Measurements from ENCODE around the gene PCNX1.
"Not testable (repeated sequence)": the region's sequence is repeated elsewhere in the genome, so short reads cannot be mapped to it uniquely, and the experiment has no call there.

PCNX1 gene

GRCh38 chr14:70917633-70918032 is 10.4 kb downstream of the PCNX1 start:
- DNase-seq: no peak

- peak; percentile 15 for DNase-seq
Observed at GRCh38 chr14:70919774-70920173, 12.5 kb downstream of the PCNX1 start.

- no peak for DNase-seq
Observed at GRCh38 chr14:70920608-70921007, 13.3 kb downstream of the PCNX1 start.

GRCh38 chr14:70921669-70922068 is 14.4 kb downstream of the PCNX1 start:
- no peak for DNase-seq

DNA sequence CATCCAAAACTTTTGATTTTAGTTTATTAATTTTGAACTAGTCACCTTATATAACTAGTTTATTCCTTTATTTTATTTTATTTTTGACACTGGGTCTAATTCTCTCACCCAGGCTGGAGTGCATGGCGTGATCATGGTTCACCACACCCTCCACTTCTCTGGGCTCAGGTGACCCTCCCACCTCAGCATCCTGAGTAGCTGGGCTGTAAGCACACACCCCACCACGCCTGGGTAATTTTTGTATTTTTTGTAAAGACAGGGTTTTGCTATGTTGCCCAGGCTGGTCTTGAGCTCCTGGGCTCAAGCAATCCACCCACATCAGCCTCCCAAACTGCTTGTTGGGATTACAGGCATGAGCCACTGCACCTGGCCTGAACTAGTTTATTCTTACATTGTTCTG is 17.3 kb downstream of the PCNX1 start:
- DNase-seq: no peak

DNA sequence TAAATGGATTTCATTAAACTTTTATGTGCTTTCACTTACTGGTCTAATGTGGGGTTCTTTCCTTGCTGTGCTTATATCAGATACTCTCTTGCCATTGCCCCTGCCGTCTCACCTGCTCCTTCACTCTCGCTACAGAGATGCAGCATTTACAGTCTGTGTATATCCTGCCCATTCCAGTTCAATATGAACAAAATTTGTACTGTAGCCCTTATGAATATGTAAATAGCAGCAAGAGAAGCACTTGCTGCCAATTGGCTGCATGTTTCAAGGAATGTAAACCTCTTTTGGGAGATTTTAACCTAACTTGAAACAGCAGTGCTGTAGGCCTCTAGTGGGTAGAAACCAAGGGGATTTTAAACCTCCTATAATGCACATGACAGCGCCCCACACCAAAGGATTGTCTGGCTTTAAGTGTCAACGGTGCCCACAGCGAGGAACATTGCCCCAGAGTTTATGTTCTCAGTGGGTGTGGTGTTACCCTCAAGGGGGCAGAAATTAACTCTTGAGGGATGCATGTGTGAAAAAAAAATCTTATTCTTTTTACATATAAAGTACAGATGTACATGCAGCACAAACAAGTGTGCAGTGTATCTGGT is 19.1 kb downstream of the PCNX1 start:
- DNase-seq: no peak

DNA sequence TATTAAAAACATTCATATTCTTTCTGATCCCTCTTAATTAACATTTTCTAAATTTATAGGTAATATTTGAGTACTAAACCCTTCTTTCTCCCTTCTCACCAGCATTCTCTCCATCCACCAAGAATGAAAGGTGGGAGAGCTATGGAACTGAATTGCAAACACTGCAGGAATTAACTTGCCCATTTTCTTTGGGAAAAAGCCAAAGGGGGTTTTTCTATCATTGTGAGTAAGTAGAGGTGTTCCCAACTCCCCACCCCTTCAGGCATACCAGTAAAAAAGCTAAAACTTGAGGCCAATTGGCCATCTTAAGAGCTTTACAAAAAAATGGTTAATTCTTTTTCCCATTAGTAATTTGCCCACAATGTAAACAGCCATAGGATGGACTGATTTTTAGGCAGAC is 23.7 kb downstream of the PCNX1 start:
- no peak for DNase-seq

DNA sequence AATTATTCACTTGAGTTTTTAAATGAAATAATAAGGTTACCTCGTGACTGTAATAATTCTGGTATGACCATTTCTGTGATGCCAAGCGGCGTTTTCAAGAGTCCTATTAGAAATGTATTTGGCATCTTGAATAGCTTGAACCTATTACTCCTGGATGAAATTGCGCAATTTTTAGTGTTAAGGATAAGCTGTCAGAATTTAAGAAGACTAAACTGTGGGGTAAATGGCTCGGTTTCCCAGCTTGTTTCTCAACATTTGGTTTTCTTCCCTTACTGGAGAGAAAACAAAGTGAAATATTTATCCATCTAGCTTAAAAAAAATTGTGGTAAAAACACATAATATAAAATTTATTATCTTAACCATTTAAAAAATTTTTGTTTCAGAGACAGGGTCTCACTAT is 26.8 kb downstream of the PCNX1 start:
- no peak for DNase-seq

DNA sequence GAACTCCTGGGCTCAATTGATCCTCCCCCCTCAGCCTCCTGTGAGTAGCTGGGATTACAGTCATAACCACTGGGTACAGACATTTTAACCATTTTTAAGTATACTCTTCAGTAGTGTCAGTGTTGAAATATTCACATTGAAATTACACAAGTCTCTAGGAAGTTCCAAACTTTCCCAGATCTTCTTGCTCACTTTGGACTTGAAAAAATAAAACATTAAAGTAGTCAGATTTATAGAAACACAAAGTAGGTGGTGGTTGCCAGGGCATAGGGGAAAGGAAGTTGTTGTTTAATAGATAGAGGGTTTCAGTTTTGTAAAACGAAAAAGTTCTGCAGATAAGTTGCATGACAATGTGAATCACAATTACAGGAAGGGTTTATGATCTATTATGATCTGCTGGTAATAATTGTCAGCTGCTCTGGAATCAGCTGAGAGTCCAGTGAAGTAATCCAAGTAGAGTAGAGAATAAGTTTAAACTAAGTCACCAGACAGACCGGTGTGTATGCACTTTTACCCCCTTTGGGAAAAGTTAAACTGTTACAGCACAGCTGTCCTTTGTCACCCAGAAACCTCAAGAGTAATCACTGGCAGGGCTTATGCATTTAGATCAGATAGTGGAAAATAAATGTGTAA is 27.4 kb downstream of the PCNX1 start:
- no peak for DNase-seq

DNA sequence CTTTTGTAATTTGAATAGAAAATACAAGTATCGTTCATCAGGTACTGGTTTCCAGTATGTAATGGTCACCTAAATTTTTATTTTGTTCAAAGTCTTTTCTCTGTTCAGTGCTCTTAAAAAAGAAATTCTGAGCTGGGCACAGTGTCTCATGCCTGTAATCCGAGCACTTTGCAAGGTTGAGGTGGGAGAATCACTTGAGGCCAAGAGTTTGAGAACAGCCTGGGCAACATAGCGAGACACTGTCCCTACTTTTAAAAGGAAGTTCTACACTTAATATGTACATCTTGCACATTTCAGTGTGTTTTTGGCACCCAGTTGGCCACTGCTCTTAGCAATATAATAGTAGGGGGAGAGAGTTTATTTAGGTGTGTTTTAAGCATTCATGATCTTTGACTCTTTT is 27.9 kb downstream of the PCNX1 start:
- no peak for DNase-seq

- DNase-seq: not testable (repeated sequence)
Observed at GRCh38 chr14:70939693-70940092, 32.4 kb downstream of the PCNX1 start.

GRCh38 chr14:70941637-70942341 is 34.5 kb downstream of the PCNX1 start:
- not testable (repeated sequence) for DNase-seq

DNA sequence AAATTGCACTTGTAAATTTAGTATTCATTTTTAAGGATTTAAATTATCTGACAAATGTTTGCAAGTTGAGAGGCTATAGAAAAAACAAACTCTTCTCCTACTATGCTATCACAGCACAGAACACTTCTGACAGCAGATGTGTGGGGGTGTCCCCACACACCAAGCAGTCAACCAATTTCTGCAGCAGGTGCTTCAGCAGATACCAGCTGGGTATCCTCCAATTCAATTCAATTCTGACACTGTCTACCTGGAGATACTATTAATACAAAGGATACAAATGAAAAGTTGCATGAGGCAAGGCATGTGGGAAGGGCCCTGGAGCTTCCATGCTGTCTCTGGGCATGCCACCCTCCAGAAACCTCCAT is 35.1 kb downstream of the PCNX1 start:
- DNase-seq: no peak

GRCh38 chr14:70942721-70943120 is 35.5 kb downstream of the PCNX1 start:
- not testable (repeated sequence) for DNase-seq

GRCh38 chr14:70943838-70944237 is 36.6 kb downstream of the PCNX1 start:
- no peak for DNase-seq

GRCh38 chr14:70947739-70948138 is 40.5 kb downstream of the PCNX1 start:
- no peak for DNase-seq

DNA sequence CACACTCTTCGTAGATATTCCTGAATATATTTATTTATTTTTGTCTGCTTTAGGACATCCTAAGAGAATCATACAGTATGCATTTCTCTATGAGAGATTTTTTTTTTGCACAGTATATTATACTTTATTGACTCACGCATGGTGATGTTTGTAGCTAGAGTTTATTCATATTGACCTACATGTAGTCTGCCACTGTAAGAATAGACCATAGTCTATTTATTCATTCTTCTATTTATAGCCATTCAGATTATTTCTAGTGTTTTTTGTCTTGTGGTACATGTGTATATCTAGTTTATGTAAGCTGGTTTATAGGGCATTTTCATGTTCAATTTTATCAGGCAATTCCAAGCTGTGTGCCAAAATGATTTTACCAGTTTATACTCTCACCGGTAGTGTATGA is 45.2 kb downstream of the PCNX1 start:
- no peak for DNase-seq

GRCh38 chr14:70954068-70954467 is 46.8 kb downstream of the PCNX1 start:
- no peak for DNase-seq

DNA sequence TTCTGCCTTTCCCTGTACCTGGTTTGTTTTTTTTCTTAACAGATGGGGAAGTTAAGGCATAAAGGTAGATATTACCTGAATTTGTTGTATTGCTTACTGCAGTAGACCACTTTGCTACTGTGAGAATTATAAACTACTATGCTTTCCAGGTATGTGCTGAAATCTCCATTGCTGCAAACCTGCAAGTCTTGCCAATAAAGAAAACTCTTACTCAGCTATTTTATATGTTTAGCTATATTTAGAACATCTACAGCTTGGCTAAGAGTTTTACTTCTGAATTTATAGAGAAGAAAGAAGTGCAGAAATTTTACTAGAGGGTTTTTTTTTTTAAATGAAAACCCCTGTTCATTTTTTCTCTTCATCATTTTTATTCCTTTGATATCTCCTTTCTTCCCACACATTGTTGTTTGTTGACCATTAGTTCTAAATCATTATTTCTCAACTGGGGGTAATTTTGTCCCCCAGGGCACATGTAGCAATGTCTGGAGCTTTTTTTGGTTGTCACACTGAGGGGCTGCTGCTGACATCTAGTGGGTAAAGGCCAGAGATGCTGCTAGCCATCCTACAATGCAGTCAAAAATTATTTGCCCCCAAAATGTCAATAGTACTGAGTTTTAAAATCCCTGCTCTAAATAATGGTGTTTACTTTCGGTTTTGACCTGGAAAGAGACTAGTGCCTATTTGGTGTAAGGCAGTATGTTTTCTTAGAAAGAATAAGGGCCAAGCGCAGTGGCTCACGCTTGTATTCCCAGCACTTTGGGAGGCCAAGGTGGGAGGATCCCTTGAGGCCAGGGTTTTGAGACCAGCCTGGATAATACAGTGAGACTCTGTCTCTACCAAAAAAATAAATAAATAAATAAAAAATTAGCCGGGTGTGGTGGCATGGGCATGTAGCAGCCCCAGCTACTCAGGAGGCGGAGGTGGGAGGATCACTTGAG is 48.6 kb downstream of the PCNX1 start:
- DNase-seq: peak; percentile 28

- no peak for DNase-seq
Observed at GRCh38 chr14:70956511-70956910, 49.3 kb downstream of the PCNX1 start.

DNA sequence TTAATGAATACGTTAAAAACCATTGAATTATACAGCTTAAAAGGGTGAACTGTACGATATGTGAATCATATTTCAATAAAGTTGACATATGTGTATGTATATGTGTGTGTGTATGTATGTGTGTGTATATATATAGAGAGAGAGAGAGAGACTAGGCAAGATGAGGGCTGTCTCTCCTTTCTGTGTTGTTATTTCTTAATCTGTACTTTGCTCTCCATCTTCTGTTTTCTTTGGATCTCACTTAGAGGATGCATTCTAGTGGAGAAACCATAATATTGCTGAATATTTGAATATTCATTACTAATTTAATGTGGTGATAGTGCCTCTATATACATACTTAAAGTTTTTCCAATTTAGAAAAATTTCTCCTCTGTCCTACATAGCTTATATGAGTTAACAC is 50.5 kb downstream of the PCNX1 start:
- no peak for DNase-seq

GRCh38 chr14:70962935-70963334 is 55.7 kb downstream of the PCNX1 start:
- no peak for DNase-seq

- no peak for DNase-seq
Observed at GRCh38 chr14:70964492-70964891, 57.2 kb downstream of the PCNX1 start.

Measured in NCI-H82 (cell line).